Right atrium auricular region (tissue), 2 donors: Measurements from ENCODE around the gene ATP2C2. TPM values are rescaled to one million over a fixed set of nuclear protein-coding genes. Genes with fewer than 3 reads are reported as not detected.

ENCODE experiments used
- DNase-seq: peaks from one replicate; pipeline ENCODE4 v3.0.0-alpha.2; 2019; ENCODE audit warnings: low spot score
- H3K27ac ChIP-seq, 2 donors: fragments of 200-600 bp; sonication (generic); 1 replicate in 1 of 2; 2 replicates in 1 of 2; pipeline ENCODE4 v1.5.1; 2016 to 2019
- H3K27me3 ChIP-seq, 2 donors: fragments of 200-600 bp; sonication (generic); one replicate each; pipeline versions ENCODE4 v1.5.1 to v1.6.0; 2017 to 2019
- H3K36me3 ChIP-seq: fragments of 200-600 bp; sonication (generic); one replicate; pipeline ENCODE4 v1.5.1; 2016
- H3K4me1 ChIP-seq, 2 donors: fragments of 200-600 bp; sonication (generic); one replicate each; pipeline versions ENCODE4 v1.5.1 to v1.6.0; 2017 to 2019
- H3K4me3 ChIP-seq, 2 donors: fragments of 200-600 bp; sonication (generic); 1 replicate in 1 of 2; 2 replicates in 1 of 2; pipeline ENCODE4 v1.5.1; 2017 to 2019; ENCODE audit warnings: mild to moderate bottlenecking in 1 of 2, moderate library complexity in 1 of 2
- H3K9me3 ChIP-seq, 2 donors: fragments of 200-600 bp; sonication (generic); one replicate each; pipeline ENCODE4 v1.5.1; 2019
- total RNA-seq, 2 donors: library from RNA; depleted of rRNA; stranded (reverse); fragments of >200 nt; gene quantifications; one replicate each; pipeline ENCODE4 v1.1.0, GENCODE V29; 2016
- TF ChIP-seq, protein P1 (sequence below), 2 donors: fragments of 200-600 bp; sonication (generic); IDR thresholded peaks; one replicate each; pipeline ENCODE4 v1.5.1; 2019; ENCODE audit warnings: antibody characterized with exemption in 2 of 2

The ATP2C2 gene
- total RNA-seq, 2 donors from 2014 or later, result not detected

GRCh38 chr16:84379008-84379708, 10.8 kb downstream of the ATP2C2 start:
- H3K4me1 ChIP-seq, result no peaks in the 10 kb centered on the region
- no peak for DNase-seq
- no peak overlapping the region for H3K27ac ChIP-seq
- no peaks in the 10 kb centered on the region for H3K36me3 ChIP-seq
- no peaks in the 10 kb centered on the region for H3K27me3 ChIP-seq
- H3K4me3 ChIP-seq, result no peak overlapping the region
- TF ChIP-seq, protein P1, sequence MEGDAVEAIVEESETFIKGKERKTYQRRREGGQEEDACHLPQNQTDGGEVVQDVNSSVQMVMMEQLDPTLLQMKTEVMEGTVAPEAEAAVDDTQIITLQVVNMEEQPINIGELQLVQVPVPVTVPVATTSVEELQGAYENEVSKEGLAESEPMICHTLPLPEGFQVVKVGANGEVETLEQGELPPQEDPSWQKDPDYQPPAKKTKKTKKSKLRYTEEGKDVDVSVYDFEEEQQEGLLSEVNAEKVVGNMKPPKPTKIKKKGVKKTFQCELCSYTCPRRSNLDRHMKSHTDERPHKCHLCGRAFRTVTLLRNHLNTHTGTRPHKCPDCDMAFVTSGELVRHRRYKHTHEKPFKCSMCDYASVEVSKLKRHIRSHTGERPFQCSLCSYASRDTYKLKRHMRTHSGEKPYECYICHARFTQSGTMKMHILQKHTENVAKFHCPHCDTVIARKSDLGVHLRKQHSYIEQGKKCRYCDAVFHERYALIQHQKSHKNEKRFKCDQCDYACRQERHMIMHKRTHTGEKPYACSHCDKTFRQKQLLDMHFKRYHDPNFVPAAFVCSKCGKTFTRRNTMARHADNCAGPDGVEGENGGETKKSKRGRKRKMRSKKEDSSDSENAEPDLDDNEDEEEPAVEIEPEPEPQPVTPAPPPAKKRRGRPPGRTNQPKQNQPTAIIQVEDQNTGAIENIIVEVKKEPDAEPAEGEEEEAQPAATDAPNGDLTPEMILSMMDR (IDR thresholded peaks at IDR 0.05), result no peak
- peaks cover 0 to 3% of the 10 kb centered on the region in 2 donors for H3K9me3 ChIP-seq

DNA sequence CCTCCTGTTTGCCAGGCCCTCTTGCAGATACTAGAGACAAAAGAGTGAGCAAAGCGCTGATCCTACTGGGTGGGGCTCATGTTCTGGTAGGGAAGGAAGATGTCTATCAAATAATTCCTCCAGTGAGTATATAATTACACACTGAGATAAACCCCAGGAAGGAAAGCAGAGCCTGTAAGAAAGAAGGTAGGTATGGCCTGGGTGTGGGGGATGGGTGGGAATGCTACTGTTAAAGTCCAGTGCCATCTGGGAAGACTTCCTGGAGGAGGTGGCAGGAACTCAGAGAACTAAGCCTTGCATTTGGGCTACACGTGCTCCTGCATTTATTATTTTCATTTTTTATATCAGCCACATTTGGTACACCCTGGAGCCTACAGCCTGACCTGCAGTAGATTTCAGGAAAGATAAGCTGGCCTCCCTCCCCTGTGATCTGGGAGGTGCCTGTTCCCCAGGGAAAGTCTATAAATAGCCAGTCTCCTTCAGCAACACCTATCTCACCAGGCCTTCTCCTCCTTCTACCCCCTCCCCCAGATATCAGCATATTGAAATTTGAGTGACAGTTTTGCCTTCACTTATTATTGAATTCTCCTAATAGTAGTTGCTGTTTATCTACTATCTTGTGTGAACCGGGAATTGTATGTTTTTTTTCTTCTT, 11.5 kb downstream of the ATP2C2 start:
- DNase-seq, result no peak
- Histone ChIP-seq H3K9me3 (peaks cover 0 to 10% of the 10 kb centered on the region in 2 donors), H3K27ac (no peak overlapping the region), H3K36me3 (no peaks in the 10 kb centered on the region), H3K27me3 (no peaks in the 10 kb centered on the region), H3K4me3 (no peak overlapping the region), H3K4me1 (no peaks in the 10 kb centered on the region)
- TF ChIP-seq, protein P1 (IDR thresholded peaks at IDR 0.05), result no peak

DNA sequence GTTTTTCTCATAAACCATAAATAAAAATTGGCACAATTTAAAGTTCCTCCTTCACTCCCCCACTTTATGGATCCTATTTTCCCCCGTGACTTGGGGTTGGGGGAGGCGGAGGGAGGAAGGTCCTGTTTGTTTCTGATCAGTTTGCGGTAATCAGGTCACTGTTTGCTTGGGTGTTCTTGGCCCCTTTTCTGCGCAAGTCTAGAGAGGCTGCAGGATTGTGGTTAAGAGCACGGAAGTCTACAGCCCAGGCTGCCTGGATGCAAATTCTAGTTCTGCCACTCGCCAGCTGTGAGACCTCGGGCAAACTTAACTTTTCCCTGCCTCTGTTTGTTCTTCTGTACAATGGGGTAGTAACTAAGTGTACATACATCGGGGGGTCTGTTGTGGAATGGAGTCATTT, 12.1 kb downstream of the ATP2C2 start:
- DNase-seq, result no peak
- Histone ChIP-seq H3K27me3 (no peaks in the 10 kb centered on the region), H3K36me3 (no peaks in the 10 kb centered on the region), H3K9me3 (peaks cover 0 to 11% of the 10 kb centered on the region in 2 donors), H3K4me1 (no peaks in the 10 kb centered on the region), H3K4me3 (no peak overlapping the region), H3K27ac (no peak overlapping the region)
- TF ChIP-seq, protein P1 (IDR thresholded peaks at IDR 0.05), result no peak

- Histone ChIP-seq H3K4me1 (no peaks in the 10 kb centered on the region), H3K4me3 (no peak overlapping the region), H3K27me3 (no peaks in the 10 kb centered on the region), H3K9me3 (peaks cover 0 to 11% of the 10 kb centered on the region in 2 donors), H3K27ac (no peak overlapping the region), H3K36me3 (no peaks in the 10 kb centered on the region)
- TF ChIP-seq, protein P1 (IDR thresholded peaks at IDR 0.05), result no peak
- no peak for DNase-seq
These were observed 14.1 kb downstream of the ATP2C2 start for GRCh38 chr16:84382396-84382795.

DNA sequence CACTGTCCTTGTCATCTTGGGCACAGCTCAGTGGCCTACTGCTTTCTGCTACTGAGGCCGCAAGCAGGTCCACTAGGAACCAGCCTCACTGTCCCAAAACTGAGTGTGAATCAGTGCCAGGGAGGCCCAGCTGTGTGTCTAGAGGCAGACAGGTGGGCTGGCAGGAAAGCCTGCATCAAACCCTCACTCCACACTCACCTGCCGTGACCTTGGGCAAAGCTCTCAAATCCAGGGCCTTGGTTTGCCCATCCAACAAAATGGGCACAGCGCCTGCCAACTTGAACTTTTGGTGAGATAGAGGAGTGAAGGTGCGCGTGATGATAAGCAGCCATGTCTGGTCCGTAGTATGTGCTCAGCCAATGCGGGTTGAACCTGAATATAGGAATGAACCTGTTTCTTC, 14.8 kb downstream of the ATP2C2 start:
- no peak for DNase-seq
- Histone ChIP-seq H3K27ac (no peak overlapping the region), H3K9me3 (peaks cover 0 to 11% of the 10 kb centered on the region in 2 donors), H3K4me3 (no peak overlapping the region), H3K4me1 (no peaks in the 10 kb centered on the region), H3K27me3 (no peaks in the 10 kb centered on the region), H3K36me3 (no peaks in the 10 kb centered on the region)
- TF ChIP-seq, protein P1 (IDR thresholded peaks at IDR 0.05), result no peak
